ENCODE data around the gene FZR1. TPM values are rescaled to one million over a fixed set of nuclear protein-coding genes. Genes with fewer than 3 reads are reported as not detected.
A peak's percentile ranks its signal among the peaks of the same experiment; 100 is the strongest.

Gene FZR1
- total RNA-seq, 4 donors from 2014 or later, result 18.6 to 31.8 (median 25.7) TPM

DNA sequence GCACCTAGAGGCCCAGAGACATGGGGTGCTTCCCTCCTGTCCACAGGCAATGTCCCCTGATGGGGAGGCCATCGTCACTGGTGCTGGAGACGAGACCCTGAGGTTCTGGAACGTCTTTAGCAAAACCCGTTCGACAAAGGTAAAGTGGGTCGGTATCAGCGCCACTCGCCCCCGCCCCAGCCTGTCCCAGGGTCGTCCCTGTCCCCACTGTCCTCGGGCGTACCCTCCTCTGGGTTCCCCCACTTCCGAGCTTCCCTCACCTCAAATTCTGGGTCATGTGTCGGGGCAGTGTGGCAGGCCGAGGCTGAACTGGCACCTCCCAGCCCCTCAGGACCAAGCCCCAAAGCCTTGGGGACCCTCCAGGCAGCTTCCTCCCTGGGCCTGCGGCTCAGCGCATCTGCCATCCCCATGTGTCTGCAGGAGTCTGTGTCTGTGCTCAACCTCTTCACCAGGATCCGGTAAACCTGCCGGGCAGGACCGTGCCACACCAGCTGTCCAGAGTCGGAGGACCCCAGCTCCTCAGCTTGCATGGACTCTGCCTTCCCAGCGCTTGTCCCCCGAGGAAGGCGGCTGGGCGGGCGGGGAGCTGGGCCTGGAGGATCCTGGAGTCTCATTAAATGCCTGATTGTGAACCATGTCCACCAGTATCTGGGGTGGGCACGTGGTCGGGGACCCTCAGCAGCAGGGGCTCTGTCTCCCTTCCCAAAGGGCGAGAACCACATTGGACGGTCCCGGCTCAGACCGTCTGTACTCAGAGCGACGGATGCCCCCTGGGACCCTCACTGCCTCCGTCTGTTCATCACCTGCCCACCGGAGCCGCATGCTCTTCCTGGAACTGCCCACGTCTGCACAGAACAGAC, 28.5 kb downstream of the FZR1 start:
- H3K9me3 ChIP-seq, result no peaks in the 10 kb centered on the region
- H3K27me3 ChIP-seq, result no peaks in the 10 kb centered on the region
- DNase-seq (ENCODE audit: low spot score in 2 of 2), result no peak
- peaks cover 0 to 42% (median 30%) of the 10 kb centered on the region in 4 donors for H3K4me1 ChIP-seq
- peaks cover 12 to 70% (median 24%) of the 10 kb centered on the region in 3 donors for H3K36me3 ChIP-seq
- TF ChIP-seq, protein P1, sequence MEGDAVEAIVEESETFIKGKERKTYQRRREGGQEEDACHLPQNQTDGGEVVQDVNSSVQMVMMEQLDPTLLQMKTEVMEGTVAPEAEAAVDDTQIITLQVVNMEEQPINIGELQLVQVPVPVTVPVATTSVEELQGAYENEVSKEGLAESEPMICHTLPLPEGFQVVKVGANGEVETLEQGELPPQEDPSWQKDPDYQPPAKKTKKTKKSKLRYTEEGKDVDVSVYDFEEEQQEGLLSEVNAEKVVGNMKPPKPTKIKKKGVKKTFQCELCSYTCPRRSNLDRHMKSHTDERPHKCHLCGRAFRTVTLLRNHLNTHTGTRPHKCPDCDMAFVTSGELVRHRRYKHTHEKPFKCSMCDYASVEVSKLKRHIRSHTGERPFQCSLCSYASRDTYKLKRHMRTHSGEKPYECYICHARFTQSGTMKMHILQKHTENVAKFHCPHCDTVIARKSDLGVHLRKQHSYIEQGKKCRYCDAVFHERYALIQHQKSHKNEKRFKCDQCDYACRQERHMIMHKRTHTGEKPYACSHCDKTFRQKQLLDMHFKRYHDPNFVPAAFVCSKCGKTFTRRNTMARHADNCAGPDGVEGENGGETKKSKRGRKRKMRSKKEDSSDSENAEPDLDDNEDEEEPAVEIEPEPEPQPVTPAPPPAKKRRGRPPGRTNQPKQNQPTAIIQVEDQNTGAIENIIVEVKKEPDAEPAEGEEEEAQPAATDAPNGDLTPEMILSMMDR (IDR thresholded peaks at IDR 0.05), result no peak
- no peak for TF ChIP-seq EP300 (IDR thresholded peaks at IDR 0.05)
- TF ChIP-seq POLR2A (IDR thresholded peaks at IDR 0.05), result no peak
- peak overlapping the region in 1 of 4 donors; percentile 96 for H3K27ac ChIP-seq
- WGBS, 2 donors, result 89 to 92% methylated on average over 25 to 36 of the region's 38 CpGs
- no peak overlapping the region for H3K4me3 ChIP-seq

DNA sequence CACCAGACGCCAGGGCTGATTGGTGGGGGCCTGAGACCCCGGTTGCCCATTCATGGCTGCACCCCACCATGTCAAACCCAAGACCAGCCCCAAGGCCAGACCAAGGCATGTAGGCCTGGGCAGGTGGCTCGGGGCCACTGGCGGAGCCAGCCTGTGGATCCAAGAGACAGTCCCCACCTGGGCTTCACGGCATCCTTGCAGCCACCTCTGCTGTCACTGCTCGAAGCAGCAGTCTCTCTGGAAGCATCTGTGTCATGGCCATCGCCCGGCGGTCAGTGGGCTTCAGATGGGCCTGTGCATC, 29.1 kb downstream of the FZR1 start:
- no peaks in the 10 kb centered on the region for H3K9me3 ChIP-seq
- no peaks in the 10 kb centered on the region for H3K27me3 ChIP-seq
- peak overlapping the region in 2 of 4 donors; percentile 82 to 96 for H3K27ac ChIP-seq
- peaks cover 12 to 70% (median 24%) of the 10 kb centered on the region in 3 donors for H3K36me3 ChIP-seq
- TF ChIP-seq EP300 (IDR thresholded peaks at IDR 0.05), result no peak
- TF ChIP-seq POLR2A (IDR thresholded peaks at IDR 0.05), result no peak
- TF ChIP-seq, protein P1 (IDR thresholded peaks at IDR 0.05), result no peak
- no peak overlapping the region for H3K4me3 ChIP-seq
- WGBS, 2 donors, result 80 to 93% methylated on average over 5 to 9 of the region's 9 CpGs
- H3K4me1 ChIP-seq, result peaks cover 0 to 42% (median 30%) of the 10 kb centered on the region in 4 donors
- DNase-seq (ENCODE audit: low spot score in 2 of 2), result no peak

DNA sequence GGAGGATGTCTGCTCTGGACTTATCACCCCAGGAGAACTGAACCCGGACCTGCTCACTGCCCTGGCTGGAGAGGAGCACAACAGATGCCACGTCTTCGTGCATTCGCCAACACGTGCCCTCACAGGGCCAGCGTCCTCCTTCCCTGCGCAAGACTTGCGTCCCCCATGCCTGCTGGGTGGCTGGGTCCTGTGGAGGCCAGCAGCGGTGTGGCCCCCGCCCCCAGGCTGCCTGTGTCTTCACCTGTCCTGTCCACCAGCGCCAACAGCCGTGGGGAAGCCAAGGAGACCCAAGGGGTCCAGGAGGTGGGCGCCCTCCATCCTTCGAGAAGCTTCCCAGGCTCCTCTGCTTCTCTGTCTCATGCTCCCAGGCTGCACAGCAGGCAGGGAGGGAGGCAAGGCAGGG, 29.5 kb downstream of the FZR1 start:
- H3K36me3 ChIP-seq, result peaks cover 12 to 66% (median 24%) of the 10 kb centered on the region in 3 donors
- peaks cover 0 to 42% (median 30%) of the 10 kb centered on the region in 4 donors for H3K4me1 ChIP-seq
- no peaks in the 10 kb centered on the region for H3K9me3 ChIP-seq
- no peak overlapping the region for H3K4me3 ChIP-seq
- no peak for TF ChIP-seq EP300 (IDR thresholded peaks at IDR 0.05)
- no peak for TF ChIP-seq POLR2A (IDR thresholded peaks at IDR 0.05)
- TF ChIP-seq, protein P1 (IDR thresholded peaks at IDR 0.05), result no peak
- H3K27me3 ChIP-seq, result no peaks in the 10 kb centered on the region
- WGBS, 2 donors, result 89 to 90% methylated on average over 14 of the region's 14 CpGs
- H3K27ac ChIP-seq, result peak overlapping the region; percentile 82 to 96 (median 90)
- no peak for DNase-seq (ENCODE audit: low spot score in 2 of 2)

DNA sequence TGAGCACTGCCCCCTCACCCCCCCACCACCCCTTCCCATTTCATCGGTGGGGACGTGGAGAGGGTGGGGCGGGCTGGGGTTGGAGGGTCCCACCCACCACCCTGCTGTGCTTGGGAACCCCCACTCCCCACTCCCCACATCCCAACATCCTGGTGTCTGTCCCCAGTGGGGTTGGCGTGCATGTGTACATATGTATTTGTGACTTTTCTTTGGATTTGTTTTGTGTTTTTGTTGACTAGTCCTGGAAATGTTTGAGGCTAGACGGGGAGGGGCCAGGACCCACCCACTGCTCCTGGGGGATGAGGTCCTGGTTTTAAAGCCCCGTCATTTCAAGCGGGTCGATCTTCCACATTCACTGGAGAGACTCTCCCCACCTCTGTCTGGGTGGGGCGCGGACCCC, 29.9 kb downstream of the FZR1 start:
- Histone ChIP-seq H3K36me3 (peaks cover 12 to 62% (median 24%) of the 10 kb centered on the region in 3 donors), H3K4me1 (peaks cover 0 to 42% (median 30%) of the 10 kb centered on the region in 4 donors), H3K27me3 (no peaks in the 10 kb centered on the region), H3K4me3 (peak overlapping the region in 1 of 4 donors; percentile 41), H3K9me3 (no peaks in the 10 kb centered on the region), H3K27ac (peak overlapping the region; percentile 82 to 96 (median 90))
- TF ChIP-seq, protein P1 (IDR thresholded peaks at IDR 0.05), result no peak
- no peak for DNase-seq (ENCODE audit: low spot score in 2 of 2)
- 38 to 56% methylated on average over 5 to 8 of the region's 10 CpGs for WGBS, 2 donors

DNA sequence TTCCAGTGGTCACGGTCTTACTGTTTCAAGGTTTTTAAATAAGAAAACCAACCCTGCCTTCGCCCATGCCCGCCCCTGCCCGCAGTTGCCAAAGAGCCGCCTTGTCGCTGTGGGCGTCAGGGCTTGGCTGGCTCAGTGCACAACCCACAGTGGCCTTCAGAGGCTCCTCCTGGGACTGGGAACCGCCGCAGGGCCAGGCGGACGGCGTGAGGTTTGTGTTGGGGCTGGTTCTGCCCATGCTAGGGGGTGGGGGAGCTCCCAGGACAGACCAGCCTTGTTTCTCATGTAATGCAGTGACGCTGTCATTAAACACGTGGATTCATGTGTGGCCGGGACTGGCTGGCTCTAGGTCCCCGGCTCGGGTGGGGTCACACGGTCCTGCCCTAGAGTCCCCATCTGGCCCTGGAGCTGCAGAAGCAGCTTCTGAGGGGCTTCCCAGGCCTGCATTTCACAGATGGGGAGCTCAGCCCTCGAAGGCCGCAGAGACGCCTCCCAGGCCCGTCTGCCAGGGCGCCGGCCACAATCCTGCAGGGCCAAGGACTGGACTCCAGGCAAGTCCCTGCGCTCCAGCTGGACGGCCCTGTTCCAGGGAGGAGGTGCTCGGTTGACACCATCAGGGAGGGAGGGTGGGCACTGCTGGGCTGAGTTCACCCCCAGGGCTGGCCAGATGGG, 30.5 kb downstream of the FZR1 start:
- H3K4me1 ChIP-seq, result peaks cover 0 to 42% (median 30%) of the 10 kb centered on the region in 4 donors
- DNase-seq (ENCODE audit: low spot score in 2 of 2), result peak; percentile 44 to 53
- H3K9me3 ChIP-seq, result no peaks in the 10 kb centered on the region
- TF ChIP-seq EP300 (IDR thresholded peaks at IDR 0.05) (peak; percentile 46 to 85), POLR2A (IDR thresholded peaks at IDR 0.05) (peak in 1 of 2 donors; percentile 38)
- TF ChIP-seq, protein P1 (IDR thresholded peaks at IDR 0.05), result no peak
- H3K4me3 ChIP-seq, result peak overlapping the region in 3 of 4 donors; percentile 11 to 41 (median 13)
- peak overlapping the region; percentile 82 to 96 (median 90) for H3K27ac ChIP-seq
- WGBS, 2 donors, result 49 to 53% methylated on average over 16 to 19 of the region's 27 CpGs
- peaks cover 12 to 59% (median 23%) of the 10 kb centered on the region in 3 donors for H3K36me3 ChIP-seq
- no peaks in the 10 kb centered on the region for H3K27me3 ChIP-seq
